ENCODE data around the gene JUNB.
A peak's percentile ranks its signal among the peaks of the same experiment; 100 is the strongest.

The JUNB gene

DNA sequence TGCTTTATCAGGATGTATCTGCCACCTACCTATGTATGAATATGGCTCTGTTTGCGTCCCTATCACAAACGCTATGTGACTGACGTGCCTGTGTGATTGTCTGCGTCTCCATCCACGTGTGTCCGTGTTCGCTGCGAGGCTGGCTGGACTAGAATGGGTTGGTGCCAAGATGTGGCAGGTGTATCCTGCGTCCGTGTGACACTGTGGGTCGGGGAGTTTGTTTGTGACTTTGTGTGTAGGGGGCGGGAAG lies 9.2 kb upstream of the JUNB start:
- Histone ChIP-seq H3K9ac (no peak overlapping the region), H3K4me1 (peaks cover 60% of the 10 kb centered on the region), H3K27ac (peak overlapping the region; percentile 100), H3K4me3 (ENCODE audit: low read depth, low read length) (peak overlapping the region; percentile 64), H3K9me3 (ENCODE audit: control insufficient read depth, low read length) (no peaks in the 10 kb centered on the region), H3K36me3 (ENCODE audit: control insufficient read depth, insufficient read depth, low read length) (no peaks in the 10 kb centered on the region), H2AFZ (peak overlapping the region; percentile 74), H3K79me2 (no peaks in the 10 kb centered on the region), H3K4me2 (ENCODE audit: low read length) (peak overlapping the region; percentile 94), H3K27me3 (ENCODE audit: control insufficient read depth, insufficient read depth, low read length) (no peaks in the 10 kb centered on the region)
- TF ChIP-seq, protein P1, sequence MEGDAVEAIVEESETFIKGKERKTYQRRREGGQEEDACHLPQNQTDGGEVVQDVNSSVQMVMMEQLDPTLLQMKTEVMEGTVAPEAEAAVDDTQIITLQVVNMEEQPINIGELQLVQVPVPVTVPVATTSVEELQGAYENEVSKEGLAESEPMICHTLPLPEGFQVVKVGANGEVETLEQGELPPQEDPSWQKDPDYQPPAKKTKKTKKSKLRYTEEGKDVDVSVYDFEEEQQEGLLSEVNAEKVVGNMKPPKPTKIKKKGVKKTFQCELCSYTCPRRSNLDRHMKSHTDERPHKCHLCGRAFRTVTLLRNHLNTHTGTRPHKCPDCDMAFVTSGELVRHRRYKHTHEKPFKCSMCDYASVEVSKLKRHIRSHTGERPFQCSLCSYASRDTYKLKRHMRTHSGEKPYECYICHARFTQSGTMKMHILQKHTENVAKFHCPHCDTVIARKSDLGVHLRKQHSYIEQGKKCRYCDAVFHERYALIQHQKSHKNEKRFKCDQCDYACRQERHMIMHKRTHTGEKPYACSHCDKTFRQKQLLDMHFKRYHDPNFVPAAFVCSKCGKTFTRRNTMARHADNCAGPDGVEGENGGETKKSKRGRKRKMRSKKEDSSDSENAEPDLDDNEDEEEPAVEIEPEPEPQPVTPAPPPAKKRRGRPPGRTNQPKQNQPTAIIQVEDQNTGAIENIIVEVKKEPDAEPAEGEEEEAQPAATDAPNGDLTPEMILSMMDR (IDR thresholded peaks at IDR 0.05), result no peak

DNA sequence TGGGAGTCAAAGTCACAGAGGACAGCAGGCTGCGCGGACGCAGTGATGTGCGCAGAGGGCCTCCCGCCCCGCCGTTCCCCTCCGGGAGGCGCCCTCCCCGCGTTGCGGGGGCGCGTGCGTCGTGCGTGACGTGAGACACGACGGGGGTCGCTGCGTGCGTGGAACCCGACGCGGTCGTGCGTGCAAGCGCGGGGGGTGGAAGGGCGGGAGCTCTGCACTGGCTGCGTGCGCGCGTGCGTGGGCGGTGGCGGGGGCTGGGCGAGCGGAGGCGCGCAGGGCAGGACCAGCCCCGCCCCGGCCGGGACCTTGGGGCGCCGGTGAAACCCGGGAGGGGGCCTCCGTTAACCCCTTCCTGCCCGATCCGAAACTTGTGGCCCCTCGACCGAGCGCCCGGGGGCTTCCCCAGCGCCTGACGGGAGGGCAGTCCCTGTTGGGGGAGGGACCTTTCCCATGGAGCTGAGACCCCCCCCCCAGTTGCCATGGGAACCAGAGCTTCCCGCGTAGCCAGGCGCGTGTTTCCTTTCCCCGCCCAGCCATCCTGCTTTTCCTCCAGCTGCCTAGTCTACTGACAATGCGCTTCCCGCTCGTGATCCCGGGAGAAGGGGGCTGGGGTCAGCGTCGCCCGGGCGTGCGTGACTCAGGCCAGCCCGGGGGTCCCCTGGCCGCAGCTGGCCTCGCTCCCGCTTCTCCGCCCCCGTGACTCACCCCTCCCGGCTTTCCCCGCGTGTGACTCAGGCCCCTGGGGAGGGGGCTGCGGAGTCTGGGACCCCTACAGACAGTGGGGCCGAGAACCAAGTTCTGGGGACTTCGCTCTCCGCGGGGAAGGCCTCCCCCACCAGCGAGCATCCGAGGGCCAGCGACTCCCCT lies 8.6 kb upstream of the JUNB start:
- TF ChIP-seq, protein P1 (IDR thresholded peaks at IDR 0.05), result peak; percentile 31
- no peaks in the 10 kb centered on the region for H3K9me3 ChIP-seq (ENCODE audit: control insufficient read depth, low read length)
- H3K36me3 ChIP-seq (ENCODE audit: control insufficient read depth, insufficient read depth, low read length), result no peaks in the 10 kb centered on the region
- H3K4me2 ChIP-seq (ENCODE audit: low read length), result peak overlapping the region; percentile 94
- H3K4me1 ChIP-seq, result peaks cover 60% of the 10 kb centered on the region
- H3K79me2 ChIP-seq, result no peaks in the 10 kb centered on the region
- H3K9ac ChIP-seq, result peak overlapping the region; percentile 75
- peak overlapping the region; percentile 74 for H2AFZ ChIP-seq
- peak overlapping the region; percentile 64 for H3K4me3 ChIP-seq (ENCODE audit: low read depth, low read length)
- H3K27me3 ChIP-seq (ENCODE audit: control insufficient read depth, insufficient read depth, low read length), result no peaks in the 10 kb centered on the region
- H3K27ac ChIP-seq, result peak overlapping the region; percentile 100

DNA sequence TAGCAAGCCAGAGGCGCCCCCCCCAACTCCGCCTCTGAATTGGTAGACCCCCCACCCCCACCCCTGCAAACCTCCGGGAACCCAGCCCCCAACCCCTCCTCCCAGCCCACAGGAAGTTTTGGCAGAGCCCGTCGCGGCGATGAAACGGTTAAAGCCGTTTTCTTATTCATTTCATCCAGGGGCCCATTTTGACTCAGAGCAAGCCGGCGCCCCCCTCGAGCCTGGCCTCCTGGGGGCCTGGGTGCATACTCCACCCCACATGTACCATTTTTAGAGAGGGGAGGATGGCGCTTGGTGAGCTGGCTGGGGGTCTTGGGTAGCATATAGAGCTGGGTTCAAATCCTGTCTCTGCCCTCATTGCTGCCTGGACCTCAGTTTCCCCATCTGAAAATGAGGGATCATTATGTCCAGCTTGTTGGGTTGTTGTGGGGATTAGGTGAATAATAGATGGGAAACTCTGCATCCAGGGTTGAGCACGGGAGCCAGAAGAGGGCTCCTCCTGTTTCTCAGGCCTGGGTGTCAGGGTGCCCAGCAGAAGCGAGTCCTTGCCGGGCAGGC lies 7.9 kb upstream of the JUNB start:
- TF ChIP-seq, protein P1 (IDR thresholded peaks at IDR 0.05), result no peak
- H3K4me1 ChIP-seq, result peaks cover 66% of the 10 kb centered on the region
- no peaks in the 10 kb centered on the region for H3K27me3 ChIP-seq (ENCODE audit: control insufficient read depth, insufficient read depth, low read length)
- no peak overlapping the region for H3K9ac ChIP-seq
- H2AFZ ChIP-seq, result peak overlapping the region; percentile 54
- peak overlapping the region; percentile 100 for H3K27ac ChIP-seq
- no peaks in the 10 kb centered on the region for H3K36me3 ChIP-seq (ENCODE audit: control insufficient read depth, insufficient read depth, low read length)
- no peaks in the 10 kb centered on the region for H3K79me2 ChIP-seq
- H3K4me3 ChIP-seq (ENCODE audit: low read depth, low read length), result peak overlapping the region; percentile 64
- no peaks in the 10 kb centered on the region for H3K9me3 ChIP-seq (ENCODE audit: control insufficient read depth, low read length)
- peak overlapping the region; percentile 94 for H3K4me2 ChIP-seq (ENCODE audit: low read length)

DNA sequence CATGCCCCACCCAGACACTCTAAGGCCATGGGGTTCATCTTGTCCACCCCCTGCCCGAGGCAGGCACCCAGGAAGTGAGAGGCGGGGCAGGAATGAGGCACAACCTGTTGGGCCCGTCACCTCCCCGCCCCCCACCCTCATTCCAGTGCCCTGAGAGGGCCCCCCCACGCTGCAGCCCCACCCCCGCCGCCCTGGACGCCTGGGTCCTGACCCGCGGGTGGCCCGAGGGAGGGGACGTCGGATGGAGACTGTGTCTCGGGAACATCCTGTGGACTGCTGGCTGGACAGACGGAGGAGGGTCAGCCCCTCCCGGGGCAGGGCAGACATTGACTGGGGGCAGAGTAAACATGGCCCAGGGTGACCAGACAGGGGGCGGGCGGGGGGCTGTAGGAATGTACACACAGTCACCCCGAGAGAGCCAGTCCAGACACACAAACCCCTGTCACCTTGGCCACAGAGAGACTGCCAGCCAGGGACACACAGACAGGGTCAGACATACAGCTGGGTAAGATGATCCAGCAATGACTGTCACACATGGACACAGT lies 7.4 kb upstream of the JUNB start:
- H3K4me3 ChIP-seq (ENCODE audit: low read depth, low read length), result peak overlapping the region; percentile 64
- H2AFZ ChIP-seq, result peak overlapping the region; percentile 54
- no peaks in the 10 kb centered on the region for H3K79me2 ChIP-seq
- no peaks in the 10 kb centered on the region for H3K27me3 ChIP-seq (ENCODE audit: control insufficient read depth, insufficient read depth, low read length)
- TF ChIP-seq, protein P1 (IDR thresholded peaks at IDR 0.05), result no peak
- no peak overlapping the region for H3K9ac ChIP-seq
- H3K9me3 ChIP-seq (ENCODE audit: control insufficient read depth, low read length), result no peaks in the 10 kb centered on the region
- H3K4me1 ChIP-seq, result peaks cover 66% of the 10 kb centered on the region
- peak overlapping the region; percentile 94 for H3K4me2 ChIP-seq (ENCODE audit: low read length)
- H3K27ac ChIP-seq, result peak overlapping the region; percentile 100
- H3K36me3 ChIP-seq (ENCODE audit: control insufficient read depth, insufficient read depth, low read length), result no peaks in the 10 kb centered on the region
